ENCODE results near the gene PPP1R3C. TPM values are rescaled to one million over a fixed set of nuclear protein-coding genes. Genes with fewer than 3 reads are reported as not detected.
A peak's percentile ranks its signal among the peaks of the same experiment; 100 is the strongest.

The PPP1R3C gene
- total RNA-seq, 4 donors from 2014 or later: 5.3 to 30.2 (median 10.3) TPM

DNA sequence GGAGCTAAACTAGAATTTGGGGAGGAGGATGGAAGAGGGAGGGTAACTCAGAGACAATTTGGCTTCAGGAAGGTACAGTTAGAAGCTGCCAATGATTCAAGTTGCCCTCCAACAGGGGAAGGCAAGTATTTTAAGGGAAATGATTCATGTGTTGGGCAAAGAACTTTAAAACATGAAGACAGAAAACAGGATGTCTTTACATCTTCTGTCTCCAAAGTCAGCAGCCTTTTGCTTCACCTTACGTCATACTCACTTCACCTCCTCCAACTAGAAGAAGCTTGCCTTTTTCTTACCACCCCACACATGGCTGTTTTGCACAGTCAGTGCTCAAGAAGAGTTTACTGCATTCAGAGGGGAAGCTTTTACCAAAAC, 36.1 kb downstream of the PPP1R3C start:
- DNase-seq (ENCODE audit: low spot score in 2 of 2): no peak
- WGBS, 2 donors: 26 to 33% methylated on average over 1 of the region's 1 CpG

DNA sequence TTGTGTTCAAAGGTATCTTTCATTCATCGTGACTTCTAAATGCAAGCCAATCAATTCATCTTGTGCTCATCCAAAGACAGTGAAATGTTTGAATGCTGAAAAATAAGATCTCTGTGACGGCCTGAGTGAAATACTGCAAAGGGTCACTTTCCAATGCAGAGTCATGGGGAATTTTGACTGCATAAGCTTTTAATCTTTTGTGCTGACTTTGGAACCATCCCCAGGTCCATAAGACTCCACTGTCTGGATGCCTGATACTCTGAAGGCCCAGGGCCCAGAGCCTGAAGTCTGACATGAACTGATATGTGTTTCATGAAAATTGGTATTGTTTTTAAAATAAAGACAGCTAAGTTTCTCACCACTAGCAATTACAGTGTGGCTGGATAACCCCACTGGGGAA, 39.0 kb downstream of the PPP1R3C start:
- TF ChIP-seq, protein P1, sequence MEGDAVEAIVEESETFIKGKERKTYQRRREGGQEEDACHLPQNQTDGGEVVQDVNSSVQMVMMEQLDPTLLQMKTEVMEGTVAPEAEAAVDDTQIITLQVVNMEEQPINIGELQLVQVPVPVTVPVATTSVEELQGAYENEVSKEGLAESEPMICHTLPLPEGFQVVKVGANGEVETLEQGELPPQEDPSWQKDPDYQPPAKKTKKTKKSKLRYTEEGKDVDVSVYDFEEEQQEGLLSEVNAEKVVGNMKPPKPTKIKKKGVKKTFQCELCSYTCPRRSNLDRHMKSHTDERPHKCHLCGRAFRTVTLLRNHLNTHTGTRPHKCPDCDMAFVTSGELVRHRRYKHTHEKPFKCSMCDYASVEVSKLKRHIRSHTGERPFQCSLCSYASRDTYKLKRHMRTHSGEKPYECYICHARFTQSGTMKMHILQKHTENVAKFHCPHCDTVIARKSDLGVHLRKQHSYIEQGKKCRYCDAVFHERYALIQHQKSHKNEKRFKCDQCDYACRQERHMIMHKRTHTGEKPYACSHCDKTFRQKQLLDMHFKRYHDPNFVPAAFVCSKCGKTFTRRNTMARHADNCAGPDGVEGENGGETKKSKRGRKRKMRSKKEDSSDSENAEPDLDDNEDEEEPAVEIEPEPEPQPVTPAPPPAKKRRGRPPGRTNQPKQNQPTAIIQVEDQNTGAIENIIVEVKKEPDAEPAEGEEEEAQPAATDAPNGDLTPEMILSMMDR (IDR thresholded peaks at IDR 0.05): no peak
- TF ChIP-seq POLR2A (IDR thresholded peaks at IDR 0.05): no peak
- WGBS, 2 donors: 77 to 78% methylated on average over 2 of the region's 2 CpGs
- no peak for DNase-seq (ENCODE audit: low spot score in 2 of 2)
- H3K4me3 ChIP-seq (ENCODE audit: low read depth, poor library complexity, severe bottlenecking): no peak overlapping the region
- intact Hi-C loops (cut with DNase I; ENCODE audit: low total_unique reads): no loop called here

More for the DNA sequence above, 36.1 kb downstream of the PPP1R3C start:
- no peak overlapping the region for H3K4me3 ChIP-seq (ENCODE audit: low read depth, poor library complexity, severe bottlenecking)
- intact Hi-C loops (cut with DNase I; ENCODE audit: low total_unique reads): no loop called here
- no peak for TF ChIP-seq POLR2A (IDR thresholded peaks at IDR 0.05)
- TF ChIP-seq, protein P1 (IDR thresholded peaks at IDR 0.05): no peak

DNA sequence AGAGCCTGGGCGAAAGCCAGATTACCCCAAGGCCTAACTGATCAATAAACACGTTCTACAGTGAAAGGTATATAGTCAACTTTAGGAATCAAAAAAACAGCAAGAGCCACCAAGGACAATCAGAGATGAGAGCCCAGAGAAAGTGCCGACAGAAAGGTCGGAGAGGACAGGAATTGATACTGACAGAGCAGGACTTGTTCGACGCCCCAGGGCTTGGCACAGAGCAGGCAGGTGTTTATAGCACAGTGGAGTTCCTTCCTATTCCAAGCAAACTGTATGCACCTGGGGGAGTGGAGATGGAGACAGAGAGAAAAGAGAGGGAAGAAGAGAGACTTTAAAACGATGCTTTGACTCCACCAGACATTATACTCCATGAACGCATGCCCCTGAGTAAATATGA, 39.5 kb downstream of the PPP1R3C start:
- TF ChIP-seq, protein P1 (IDR thresholded peaks at IDR 0.05): no peak
- TF ChIP-seq POLR2A (IDR thresholded peaks at IDR 0.05): no peak
- DNase-seq (ENCODE audit: low spot score in 2 of 2): peak in 1 of 2 donors; percentile 79
- no peak overlapping the region for H3K4me3 ChIP-seq (ENCODE audit: low read depth, poor library complexity, severe bottlenecking)
- WGBS, 2 donors: 49 to 70% methylated on average over 8 of the region's 8 CpGs
- intact Hi-C loops (cut with DNase I; ENCODE audit: low total_unique reads): no loop called here

DNA sequence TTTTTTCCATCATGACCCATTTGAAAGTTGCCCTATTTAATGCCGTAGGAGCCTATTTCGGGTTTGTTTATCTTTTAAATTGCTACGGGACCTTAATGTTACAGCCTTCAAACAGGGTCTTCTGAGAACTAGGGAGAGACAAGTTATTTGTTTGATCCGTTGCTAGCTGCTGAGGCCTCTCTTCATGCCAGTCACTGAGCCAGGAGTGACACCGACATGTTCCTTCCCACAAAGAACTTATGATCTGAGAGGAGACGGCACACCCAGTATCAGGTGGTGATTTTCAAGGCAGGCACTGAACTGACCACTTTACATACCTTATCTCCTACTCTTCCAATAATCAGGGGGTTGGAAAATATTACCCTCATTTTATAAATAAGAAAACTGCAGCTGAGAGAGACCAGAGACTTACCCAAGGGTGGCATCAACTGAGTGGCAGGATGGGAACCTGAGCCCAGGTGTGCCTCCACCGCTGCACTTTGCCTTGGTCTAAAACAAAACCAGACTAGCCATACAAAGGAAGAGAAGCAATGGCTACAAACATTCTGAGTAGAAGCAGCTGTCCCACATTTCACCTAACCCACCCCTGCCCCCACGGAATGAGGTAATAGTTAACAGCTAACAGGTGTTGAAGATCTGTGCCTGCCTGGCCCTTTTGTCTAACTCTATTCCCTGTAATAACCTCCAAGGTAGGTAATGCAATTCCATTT, 40.5 kb downstream of the PPP1R3C start:
- peak in 1 of 2 donors; percentile 57 for DNase-seq (ENCODE audit: low spot score in 2 of 2)
- intact Hi-C loops (cut with DNase I; ENCODE audit: low total_unique reads): no loop called here
- WGBS, 2 donors: 60 to 73% methylated on average over 8 of the region's 8 CpGs
- TF ChIP-seq, protein P1 (IDR thresholded peaks at IDR 0.05): no peak
- no peak for TF ChIP-seq POLR2A (IDR thresholded peaks at IDR 0.05)
- no peak overlapping the region for H3K4me3 ChIP-seq (ENCODE audit: low read depth, poor library complexity, severe bottlenecking)

DNA sequence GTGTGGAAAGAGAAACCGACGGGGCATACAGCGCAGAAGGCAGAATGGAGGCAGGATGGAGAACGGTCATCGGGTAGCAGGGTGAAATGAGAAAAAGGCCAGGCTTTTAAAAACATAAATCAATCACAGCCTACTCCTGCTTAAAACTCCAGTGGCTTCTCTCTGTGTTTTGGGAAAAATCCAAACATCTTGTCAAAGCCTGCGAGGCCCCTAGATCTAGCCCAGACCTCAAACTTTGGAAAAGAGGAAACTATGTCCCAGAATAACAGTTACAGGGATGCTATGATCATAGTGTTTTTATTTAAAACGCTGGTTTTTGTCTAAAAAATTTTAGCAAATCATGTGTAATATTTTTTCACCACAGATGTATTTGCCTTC, 41.1 kb downstream of the PPP1R3C start:
- WGBS, 2 donors: 54 to 61% methylated on average over 7 of the region's 7 CpGs
- intact Hi-C loops (cut with DNase I; ENCODE audit: low total_unique reads): no loop called here
- H3K4me3 ChIP-seq (ENCODE audit: low read depth, poor library complexity, severe bottlenecking): no peak overlapping the region
- no peak for DNase-seq (ENCODE audit: low spot score in 2 of 2)
- TF ChIP-seq, protein P1 (IDR thresholded peaks at IDR 0.05): no peak
- TF ChIP-seq POLR2A (IDR thresholded peaks at IDR 0.05): no peak

Data from lower leg skin (tissue), 4 donors.